HEK293 (cell line): Measurements from ENCODE around the gene ANK2.

ENCODE experiments used
- CTCF ChIA-PET: fragments of 350-600 bp; formaldehyde crosslinking; extraction: SDS; loops from one replicate; lab custom pipeline; 2021; ENCODE audit warnings: antibody characterized with exemption; lab: Yijun Ruan, JAX
- POLR2A ChIA-PET: fragments of 300-600 bp; formaldehyde crosslinking; extraction: SDS; loops from one replicate; lab custom pipeline; 2020; ENCODE audit warnings: antibody characterized with exemption, inconsistent platforms; lab: Yijun Ruan, JAX
- H3K27ac ChIP-seq: fragments of 200-500 bp; sonication (Bioruptor generic); 2 replicates; pipeline ENCODE4 v1.5.1; 2014; ENCODE audit warnings: low read depth, low read length, control low read depth, inconsistent platforms; ENCODE audit errors: extremely low read depth
- H3K36me3 ChIP-seq, 2 experiments: fragments of 200-500 bp in 1 of 2; sonication (Bioruptor generic) in 1 of 2; 1 replicate in 1 of 2; 2 replicates in 1 of 2; pipeline ENCODE4 v1.5.1; 2014 to 2017; ENCODE audit warnings: inconsistent platforms in 2 of 2, low read length in 2 of 2; ENCODE audit not compliant: control insufficient read depth in 2 of 2, insufficient read depth in 1 of 2
- H3K4me1 ChIP-seq: fragments of 200-500 bp; sonication (Bioruptor generic); 2 replicates; pipeline ENCODE4 v1.5.1; 2014; ENCODE audit warnings: mild to moderate bottlenecking, low read length, inconsistent platforms; ENCODE audit not compliant: control insufficient read depth, insufficient read depth
- H3K4me3 ChIP-seq: 2 replicates; pipeline ENCODE4 v1.5.1; 2011; ENCODE audit warnings: low read depth, mild to moderate bottlenecking, control low read depth, low read length, moderate library complexity
- H3K9me3 ChIP-seq: fragments of 200-500 bp; sonication (Bioruptor generic); 2 replicates; pipeline ENCODE4 v1.5.1; 2014; ENCODE audit warnings: low read depth, low read length, inconsistent platforms; ENCODE audit not compliant: control insufficient read depth, insufficient read depth
- PRDM10 ChIP-seq: fragments of 450-650 bp; formaldehyde crosslinking; IDR thresholded peaks from 2 replicates; pipeline ENCODE4 v1.5.1; 2016; ENCODE audit warnings: missing biosample characterization, missing genetic modification characterization
- SCRT1 ChIP-seq: fragments of 450-650 bp; formaldehyde crosslinking; IDR thresholded peaks from 2 replicates; pipeline ENCODE4 v1.5.1; 2016; ENCODE audit warnings: missing biosample characterization, missing genetic modification characterization, borderline replicate concordance
- TSHZ1 ChIP-seq: fragments of 450-650 bp; formaldehyde crosslinking; IDR thresholded peaks from 2 replicates; pipeline ENCODE4 v1.5.1; 2016; ENCODE audit warnings: missing biosample characterization, missing genetic modification characterization, borderline replicate concordance
- ZBTB11 ChIP-seq: fragments of 450-650 bp; formaldehyde crosslinking; conservative IDR thresholded peaks from 2 replicates; pipeline ENCODE4 v1.5.1; 2016; ENCODE audit warnings: low read depth, missing biosample characterization, missing genetic modification characterization
- ZBTB20 ChIP-seq: fragments of 450-650 bp; formaldehyde crosslinking; IDR thresholded peaks from 2 replicates; pipeline ENCODE4 v1.5.1; 2016; ENCODE audit warnings: missing biosample characterization, missing genetic modification characterization
- ZNF214 ChIP-seq: fragments of 450-650 bp; formaldehyde crosslinking; IDR thresholded peaks from 2 replicates; pipeline ENCODE4 v1.5.1; 2017; ENCODE audit warnings: missing biosample characterization, mild to moderate bottlenecking, missing genetic modification characterization, borderline replicate concordance
- ZNF473 ChIP-seq: fragments of 450-650 bp; formaldehyde crosslinking; IDR thresholded peaks from 2 replicates; pipeline ENCODE4 v1.5.1; 2017; ENCODE audit warnings: missing biosample characterization, missing genetic modification characterization
- ZNF549 ChIP-seq: fragments of 450-650 bp; IDR thresholded peaks from 2 replicates; pipeline ENCODE4 v1.5.1; 2018; ENCODE audit warnings: missing biosample characterization, missing genetic modification characterization, mild to moderate bottlenecking, inconsistent platforms, moderate library complexity
- ZNF645 ChIP-seq: fragments of 450-650 bp; formaldehyde crosslinking; IDR thresholded peaks from 2 replicates; pipeline ENCODE4; 2016; ENCODE audit warnings: missing biosample characterization, missing genetic modification characterization

ANK2 gene

GRCh38 chr4:113221990-113222389 lies 172.5 kb downstream of the ANK2 start:
- no peaks in the 10 kb centered on the region for H3K36me3 ChIP-seq
- TF ChIP-seq ZNF645 (tag by site-specific recombination), result no peak
- no peak for TF ChIP-seq ZNF473 (tag by site-specific recombination)
- TF ChIP-seq, all 188 proteins: peak for 0
- no peak overlapping the region for H3K4me3 ChIP-seq
- CTCF ChIA-PET, result no interaction called here
- POLR2A ChIA-PET, result no interaction called here
- no peaks in the 10 kb centered on the region for H3K4me1 ChIP-seq
- no peak overlapping the region for H3K27ac ChIP-seq
- H3K9me3 ChIP-seq, result no peaks in the 10 kb centered on the region

GRCh38 chr4:113222471-113222870 lies 173.0 kb downstream of the ANK2 start:
- POLR2A ChIA-PET, result no interaction called here
- Histone ChIP-seq H3K27ac (no peak overlapping the region), H3K4me1 (no peaks in the 10 kb centered on the region), H3K4me3 (no peak overlapping the region), H3K36me3 (no peaks in the 10 kb centered on the region), H3K9me3 (no peaks in the 10 kb centered on the region)
- TF ChIP-seq ZBTB20 (tag by site-specific recombination) (no peak), PRDM10 (tag by site-specific recombination) (no peak), SCRT1 (tag by site-specific recombination) (no peak), ZNF214 (tag by site-specific recombination) (no peak), ZNF549 (no peak)
- CTCF ChIA-PET, result no interaction called here

- H3K27ac ChIP-seq, result no peak overlapping the region
- POLR2A ChIA-PET, result no interaction called here
- TF ChIP-seq ZBTB11, result no peak
- TF ChIP-seq, all 188 proteins: peak for 0
- Histone ChIP-seq H3K4me1 (no peaks in the 10 kb centered on the region), H3K9me3 (no peaks in the 10 kb centered on the region), H3K36me3 (no peaks in the 10 kb centered on the region), H3K4me3 (no peak overlapping the region)
- CTCF ChIA-PET, result no interaction called here
These were observed 173.5 kb downstream of the ANK2 start for GRCh38 chr4:113223001-113223400.

- H3K4me1 ChIP-seq, result no peaks in the 10 kb centered on the region
- TF ChIP-seq TSHZ1 (tag by site-specific recombination), result no peak
- ChIA-PET CTCF (interaction anchor here (0.6 kb wide), 2 partner anchors 14 to 137 kb away, joined by 3 read pairs; no protein-coding TSS in a partner anchor), POLR2A (no interaction called here)
- no peak overlapping the region for H3K27ac ChIP-seq
- H3K9me3 ChIP-seq, result no peaks in the 10 kb centered on the region
- no peaks in the 10 kb centered on the region for H3K36me3 ChIP-seq
- H3K4me3 ChIP-seq, result no peak overlapping the region
These were observed 182.7 kb downstream of the ANK2 start for GRCh38 chr4:113232194-113232593.
